PFSK-1 (cell line): Measurements from ENCODE around the gene PDAP1.

Experiments used
- FOXP2 ChIP-seq: optimal IDR thresholded peaks from 2 replicates; pipeline ENCODE3; 2011; ENCODE audit warnings: borderline replicate concordance, control low read depth, inconsistent platforms; ENCODE audit not compliant: insufficient read depth; ENCODE audit errors: extremely low read length, extremely low read depth
- POLR2AphosphoS5 ChIP-seq: IDR thresholded peaks from 2 replicates; pipeline ENCODE4 v1.6.1; 2012; ENCODE audit warnings: low read depth, mild to moderate bottlenecking, control low read depth, low read length, moderate library complexity
- REST ChIP-seq, 2 experiments: IDR thresholded peaks; 2 replicates each; pipeline versions ENCODE4 v1.6.1 to v1.8.0; 2011 to 2012; ENCODE audit warnings: low read depth in 2 of 2, low read length in 2 of 2, control low read depth in 1 of 2, inconsistent platforms in 1 of 2, mild to moderate bottlenecking in 1 of 2, moderate library complexity in 1 of 2; ENCODE audit not compliant: insufficient read depth in 1 of 2
- SIN3A ChIP-seq: IDR thresholded peaks from 2 replicates; pipeline ENCODE4 v1.6.1; 2012; ENCODE audit warnings: mild to moderate bottlenecking, low read length, moderate library complexity, borderline replicate concordance; ENCODE audit not compliant: insufficient read depth
- TAF1 ChIP-seq: IDR thresholded peaks from 2 replicates; pipeline ENCODE4 v1.6.1; 2012; ENCODE audit warnings: low read length, control low read depth, borderline replicate concordance; ENCODE audit not compliant: insufficient read depth

The PDAP1 gene

DNA sequence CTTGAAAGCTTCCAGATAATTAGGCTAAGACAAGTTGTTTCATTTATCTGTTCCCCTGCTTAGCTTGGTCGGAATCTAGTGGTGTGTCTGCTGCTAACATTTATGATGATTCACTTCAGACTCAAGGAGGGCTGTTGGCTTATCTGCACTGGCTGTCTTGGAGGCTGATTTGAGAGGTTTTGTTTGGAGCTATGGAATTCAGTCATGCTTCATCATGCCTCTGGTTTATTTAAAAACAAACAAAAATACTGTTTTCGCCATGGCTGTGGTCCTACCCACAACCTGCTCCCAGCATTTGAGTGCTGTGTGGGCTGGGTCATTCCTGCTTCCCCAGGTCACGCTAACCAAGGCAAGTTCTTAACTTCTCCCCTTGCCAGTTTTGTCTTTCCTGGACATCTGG is 45.6 kb downstream of the PDAP1 start:
- TF ChIP-seq SIN3A (no peak), FOXP2 (no peak), REST (IDR thresholded peaks at IDR 0.05; ENCODE audit: insufficient read depth in 1 of 2, low read depth in 2 of 2, low read length in 2 of 2) (no peak), POLR2AphosphoS5 (no peak), TAF1 (no peak)

DNA sequence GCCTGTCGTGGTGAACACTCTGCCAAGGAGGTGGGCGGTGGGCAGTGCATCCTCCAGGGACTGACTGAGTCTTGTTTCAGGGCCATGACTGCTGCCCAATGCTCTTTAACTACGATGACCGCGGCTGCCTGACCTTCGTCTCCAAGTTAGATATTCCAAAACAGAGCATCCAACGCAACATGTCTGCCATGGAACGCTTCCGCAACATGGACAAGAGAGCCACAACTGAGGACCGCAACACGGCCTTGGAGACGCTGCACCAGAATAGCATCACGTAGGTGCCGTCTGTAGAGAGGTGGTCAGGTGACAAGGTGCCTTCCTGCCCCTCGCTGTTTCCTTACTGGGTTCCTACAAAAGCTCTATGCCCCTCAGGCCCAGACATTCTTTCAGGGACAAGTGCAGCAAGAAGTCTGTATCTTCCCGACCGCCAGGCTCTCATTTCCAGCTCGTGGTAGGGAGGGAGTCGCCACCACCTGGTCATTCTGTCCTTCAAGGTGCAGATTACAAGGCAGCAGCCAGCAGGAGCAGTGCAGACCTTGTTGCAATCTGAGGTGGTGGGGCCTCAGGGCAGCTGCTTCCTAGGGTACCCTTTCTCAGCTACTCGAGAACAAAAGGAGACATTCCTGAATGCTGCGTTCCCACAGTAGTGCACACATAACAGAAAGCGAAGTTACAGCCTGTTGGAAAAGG is 48.8 kb downstream of the PDAP1 start:
- TF ChIP-seq TAF1 (no peak), SIN3A (no peak), FOXP2 (no peak), POLR2AphosphoS5 (no peak), REST (IDR thresholded peaks at IDR 0.05; ENCODE audit: insufficient read depth in 1 of 2, low read depth in 2 of 2, low read length in 2 of 2) (no peak)

DNA sequence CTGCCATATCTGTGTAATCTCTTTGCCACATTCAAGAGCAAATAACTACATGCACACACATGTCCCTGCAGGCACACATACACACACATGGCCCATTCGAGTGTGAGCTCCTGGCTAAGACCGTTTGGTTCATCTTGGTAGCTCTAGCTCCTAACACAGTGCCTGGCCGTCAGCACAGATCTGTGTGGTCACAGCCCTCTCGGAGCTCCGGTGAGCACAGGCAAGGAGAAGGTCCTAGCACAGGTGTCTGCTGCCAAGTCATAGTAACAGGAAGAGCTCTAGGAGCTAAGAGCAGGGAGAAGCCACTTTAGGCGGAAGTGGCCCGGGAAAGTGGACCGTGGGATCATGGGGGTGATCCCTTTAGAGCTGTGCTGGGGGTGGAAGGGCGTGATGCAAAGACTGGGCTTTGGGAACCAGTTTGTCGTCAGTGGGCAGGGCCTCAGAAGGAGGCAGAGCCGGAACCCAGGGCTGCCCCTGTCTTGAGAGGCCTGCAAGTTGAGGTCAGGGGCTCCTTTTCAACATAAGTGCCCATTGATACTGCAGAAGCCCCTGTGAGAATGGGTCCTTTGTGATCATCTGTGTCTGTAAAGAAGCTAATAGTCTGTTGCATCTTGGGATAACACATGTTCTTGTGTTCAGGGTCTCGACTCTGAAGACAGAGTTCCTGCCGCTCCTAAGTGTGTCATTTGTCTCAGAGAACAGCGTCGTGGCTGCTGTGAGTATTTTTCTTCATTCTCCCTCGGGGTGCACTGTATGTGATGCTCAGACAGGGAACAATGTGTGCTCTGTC is 50.5 kb downstream of the PDAP1 start:
- no peak for TF ChIP-seq TAF1
- no peak for TF ChIP-seq FOXP2
- TF ChIP-seq SIN3A: no peak
- TF ChIP-seq REST (IDR thresholded peaks at IDR 0.05; ENCODE audit: insufficient read depth in 1 of 2, low read depth in 2 of 2, low read length in 2 of 2): no peak
- TF ChIP-seq POLR2AphosphoS5: no peak

GRCh38 chr7:99355098-99355497 is 53.3 kb downstream of the PDAP1 start:
- TF ChIP-seq TAF1 (no peak), POLR2AphosphoS5 (no peak), REST (IDR thresholded peaks at IDR 0.05; ENCODE audit: insufficient read depth in 1 of 2, low read depth in 2 of 2, low read length in 2 of 2) (no peak), FOXP2 (no peak), SIN3A (no peak)
